GM12872 (cell line): ENCODE data around the gene TMEM101.

Source experiments
- TF ChIP-seq, protein P1 (sequence below): IDR thresholded peaks from 3 replicates; pipeline ENCODE4 v1.5.1; 2011; ENCODE audit warnings: low read depth, mild to moderate bottlenecking, low read length, moderate library complexity; ENCODE audit not compliant: insufficient read depth

Gene TMEM101

DNA sequence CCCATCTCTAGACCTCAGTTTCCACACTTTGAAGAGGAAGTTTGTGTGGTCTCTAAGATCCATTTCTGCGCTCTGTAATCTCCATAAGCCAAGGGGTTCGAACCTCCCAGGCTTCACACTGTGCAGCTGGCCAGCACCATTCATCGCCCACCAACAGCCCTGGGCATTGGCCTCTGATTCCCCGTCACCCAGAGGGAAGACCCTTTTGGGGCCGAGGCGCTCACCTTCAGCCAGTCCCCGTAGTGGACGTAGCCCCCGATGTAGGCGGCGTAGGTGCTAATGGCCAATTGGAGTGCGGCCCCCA lies 678 bp downstream of the TMEM101 start:
- TF ChIP-seq, protein P1, sequence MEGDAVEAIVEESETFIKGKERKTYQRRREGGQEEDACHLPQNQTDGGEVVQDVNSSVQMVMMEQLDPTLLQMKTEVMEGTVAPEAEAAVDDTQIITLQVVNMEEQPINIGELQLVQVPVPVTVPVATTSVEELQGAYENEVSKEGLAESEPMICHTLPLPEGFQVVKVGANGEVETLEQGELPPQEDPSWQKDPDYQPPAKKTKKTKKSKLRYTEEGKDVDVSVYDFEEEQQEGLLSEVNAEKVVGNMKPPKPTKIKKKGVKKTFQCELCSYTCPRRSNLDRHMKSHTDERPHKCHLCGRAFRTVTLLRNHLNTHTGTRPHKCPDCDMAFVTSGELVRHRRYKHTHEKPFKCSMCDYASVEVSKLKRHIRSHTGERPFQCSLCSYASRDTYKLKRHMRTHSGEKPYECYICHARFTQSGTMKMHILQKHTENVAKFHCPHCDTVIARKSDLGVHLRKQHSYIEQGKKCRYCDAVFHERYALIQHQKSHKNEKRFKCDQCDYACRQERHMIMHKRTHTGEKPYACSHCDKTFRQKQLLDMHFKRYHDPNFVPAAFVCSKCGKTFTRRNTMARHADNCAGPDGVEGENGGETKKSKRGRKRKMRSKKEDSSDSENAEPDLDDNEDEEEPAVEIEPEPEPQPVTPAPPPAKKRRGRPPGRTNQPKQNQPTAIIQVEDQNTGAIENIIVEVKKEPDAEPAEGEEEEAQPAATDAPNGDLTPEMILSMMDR = no peak

DNA sequence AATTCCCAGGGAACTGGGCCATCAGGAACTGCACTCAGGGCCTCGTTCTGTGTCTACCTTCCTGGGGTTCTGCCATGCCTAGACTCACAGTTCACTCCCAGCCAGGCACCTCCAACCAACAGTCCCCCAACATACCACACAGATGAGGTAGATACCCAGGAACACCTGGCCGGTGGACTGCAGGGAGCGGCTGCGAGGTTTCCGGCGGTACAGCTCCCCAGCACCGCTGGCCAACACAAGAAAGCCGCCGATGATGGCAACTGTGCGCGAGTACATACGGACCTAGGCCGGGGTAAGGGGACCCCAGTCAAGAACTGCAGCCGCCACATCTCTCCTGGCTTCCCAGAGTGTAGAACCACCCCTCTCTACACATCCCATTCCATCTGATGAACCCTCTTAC lies 1.9 kb downstream of the TMEM101 start:
- TF ChIP-seq, protein P1 = no peak

DNA sequence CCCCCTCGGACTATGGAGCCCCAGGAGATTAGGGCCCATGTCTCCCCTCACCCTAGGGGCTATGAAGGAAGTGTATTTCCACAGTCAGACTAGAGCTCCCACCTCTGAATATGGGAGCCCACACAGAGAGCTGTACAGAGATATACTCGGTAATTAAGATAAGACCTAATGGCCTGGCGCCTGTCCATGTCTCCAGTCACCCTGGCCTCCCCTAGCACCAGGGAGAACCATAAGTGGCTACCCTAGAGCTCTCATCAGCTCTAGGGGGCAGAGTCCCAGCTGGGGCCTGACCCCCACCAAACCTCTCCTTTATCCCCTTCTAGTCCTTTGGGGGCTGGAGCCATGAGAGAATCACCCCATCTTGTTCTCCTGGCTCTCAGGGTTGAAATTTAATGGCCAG lies 2.4 kb downstream of the TMEM101 start:
- TF ChIP-seq, protein P1 = no peak

DNA sequence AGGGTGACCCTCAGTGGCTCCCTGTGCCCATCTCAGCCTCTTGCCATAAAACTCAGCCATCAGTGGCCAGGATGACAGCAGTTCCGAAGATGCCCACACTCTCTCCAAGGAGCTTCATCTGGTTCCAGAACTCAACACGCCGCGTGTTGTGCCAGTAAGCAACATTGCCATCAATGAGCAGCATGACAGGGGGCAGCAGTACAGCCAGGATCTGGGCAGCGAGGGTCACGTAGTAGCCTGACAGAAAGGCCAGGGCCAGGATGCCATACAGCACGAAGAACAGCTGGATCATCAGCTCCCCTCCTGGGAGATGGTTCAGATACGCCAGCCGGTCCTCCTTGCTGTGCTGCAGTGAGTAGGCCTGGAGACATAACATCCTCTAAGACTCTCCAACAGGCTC lies 2.9 kb downstream of the TMEM101 start:
- TF ChIP-seq, protein P1 = no peak

DNA sequence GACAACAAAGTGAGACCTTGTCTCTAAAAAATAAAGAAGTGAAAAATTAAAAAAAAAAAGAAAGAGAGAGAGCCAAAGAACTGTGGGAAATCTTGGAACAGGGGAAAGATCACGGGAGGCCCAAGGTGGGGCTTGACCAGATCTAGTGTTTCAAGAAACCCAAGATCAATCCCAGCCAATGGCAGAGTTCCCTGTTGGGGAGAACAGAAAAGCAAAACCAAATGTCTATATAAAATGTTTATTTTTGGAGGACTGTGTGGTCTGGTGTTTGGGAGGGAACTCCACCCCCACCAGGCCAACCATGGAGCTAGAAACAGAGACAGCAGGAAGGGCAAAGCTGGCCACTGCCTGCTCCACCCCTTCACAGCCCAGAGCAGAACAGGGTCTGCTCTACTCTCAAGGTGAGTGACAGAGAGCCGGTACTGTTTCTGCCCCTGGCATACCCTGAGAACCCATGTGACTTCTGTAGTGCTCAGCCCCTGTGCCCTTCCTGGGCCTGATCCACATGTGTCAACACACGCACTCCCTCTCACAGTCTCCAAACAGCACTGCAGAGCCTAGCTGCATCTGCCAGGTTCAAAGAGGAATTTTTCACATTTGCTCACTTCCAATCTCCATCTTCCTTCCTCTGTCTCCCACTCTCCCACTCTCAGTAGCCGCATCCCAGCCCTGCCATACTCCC lies 3.7 kb downstream of the TMEM101 start:
- TF ChIP-seq, protein P1 = no peak

DNA sequence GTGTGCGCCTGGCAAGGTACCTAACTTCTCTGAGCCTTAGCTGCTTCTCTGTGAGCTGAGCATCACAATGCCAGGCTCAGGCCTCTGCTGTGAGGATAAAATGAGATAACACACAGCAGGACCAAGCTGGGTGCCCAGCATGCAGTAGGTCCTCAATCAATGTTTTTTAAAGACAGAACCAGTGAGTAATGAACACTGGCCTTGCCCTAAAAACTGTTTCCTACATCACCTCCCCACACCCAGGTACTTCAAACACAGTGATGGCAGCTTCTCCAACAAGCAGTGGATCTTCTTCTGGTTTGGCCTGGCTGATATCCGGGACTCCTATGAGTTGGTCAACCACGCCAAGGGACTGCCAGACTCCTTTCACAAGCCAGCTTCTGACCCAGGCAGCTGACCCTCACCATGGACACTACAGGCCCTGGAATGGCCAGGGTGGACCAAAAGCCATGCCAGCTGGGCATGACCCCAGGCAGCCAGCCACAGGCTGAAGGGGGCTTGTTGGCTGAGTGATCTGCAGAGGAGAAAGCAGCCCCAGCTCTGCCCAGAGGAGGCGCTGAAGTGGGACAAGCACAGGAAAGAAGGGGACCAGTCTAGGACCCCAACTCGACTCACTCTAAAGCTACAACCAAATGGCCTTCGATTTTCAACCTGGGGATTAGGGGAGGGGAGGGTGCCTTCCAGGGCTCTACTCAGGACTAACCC lies 6.4 kb downstream of the TMEM101 start:
- TF ChIP-seq, protein P1 = no peak

DNA sequence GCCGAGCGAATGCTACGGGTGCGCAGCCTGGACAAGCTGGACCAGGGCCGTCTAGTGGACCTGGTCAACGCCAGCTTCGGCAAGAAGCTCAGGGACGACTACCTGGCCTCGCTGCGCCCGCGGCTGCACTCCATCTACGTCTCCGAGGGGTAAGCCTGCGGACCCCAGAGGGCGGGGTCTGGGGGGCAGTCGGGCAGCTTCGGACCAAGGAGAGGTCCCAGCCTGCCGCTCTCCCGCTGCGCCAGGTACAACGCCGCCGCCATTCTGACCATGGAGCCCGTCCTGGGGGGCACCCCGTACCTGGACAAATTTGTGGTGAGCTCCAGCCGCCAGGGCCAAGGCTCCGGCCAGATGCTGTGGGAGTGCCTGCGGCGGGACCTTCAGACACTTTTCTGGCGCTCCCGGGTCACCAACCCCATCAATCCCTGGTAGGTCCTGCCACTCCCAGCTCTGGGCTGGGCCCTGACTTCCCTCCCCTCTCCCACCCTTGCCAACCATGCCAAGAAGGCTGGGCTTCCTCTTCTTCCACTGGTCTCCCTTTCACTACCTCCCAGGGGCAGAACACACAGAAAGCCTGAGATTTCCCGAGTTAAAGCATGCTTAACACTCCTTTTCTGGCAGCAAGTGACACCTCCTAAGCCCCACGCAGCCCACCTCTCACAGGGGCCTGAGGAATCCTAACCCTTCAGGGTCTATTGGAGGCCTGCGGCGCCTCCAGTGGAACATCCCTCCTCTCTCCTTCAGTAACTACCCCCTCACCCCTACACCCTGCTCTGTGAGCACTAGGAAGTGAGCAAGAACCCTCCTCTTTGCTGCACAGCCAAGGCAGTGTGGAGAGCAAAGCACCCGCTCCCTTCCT lies 7.2 kb downstream of the TMEM101 start:
- TF ChIP-seq, protein P1 = no peak
